Keratinocyte (primary cell): ENCODE measurements around the gene PXDN. TPM values are rescaled to one million over a fixed set of nuclear protein-coding genes. Genes with fewer than 3 reads are reported as not detected.

Source experiments
- DNase-seq: peaks from one replicate; pipeline ENCODE4 v3.0.0-alpha.2; 2011; ENCODE audit warnings: low read depth, missing footprints, low spot score
- FAIRE-seq: peaks from 2 replicates; lab custom pipeline; 2011; peaks lifted over from hg19 to GRCh38; lab: Jason Lieb, UNC
- H2AFZ ChIP-seq: 2 replicates; pipeline ENCODE4 v1.6.0; 2012; ENCODE audit warnings: low read length, control low read depth, inconsistent platforms; ENCODE audit not compliant: control insufficient read depth
- H3K27ac ChIP-seq: 2 replicates; pipeline ENCODE4 v1.5.1; 2011; ENCODE audit warnings: low read length; ENCODE audit not compliant: control insufficient read depth, insufficient read depth
- H3K27me3 ChIP-seq: 3 replicates; pipeline ENCODE4 v1.6.0; 2011; ENCODE audit warnings: low read length; ENCODE audit not compliant: control insufficient read depth, insufficient read depth; ENCODE audit errors: extremely low read depth
- H3K36me3 ChIP-seq, 2 experiments: 2 replicates in 1 of 2; 3 replicates in 1 of 2; pipeline ENCODE4 v1.5.1; 2011; ENCODE audit warnings: low read length in 2 of 2, mild to moderate bottlenecking in 1 of 2; ENCODE audit not compliant: control insufficient read depth in 2 of 2, insufficient read depth in 2 of 2; ENCODE audit errors: extremely low read depth in 1 of 2
- H3K4me1 ChIP-seq: 3 replicates; pipeline ENCODE4 v1.5.1; 2011; ENCODE audit warnings: low read length; ENCODE audit not compliant: control insufficient read depth, insufficient read depth; ENCODE audit errors: extremely low read depth
- H3K4me2 ChIP-seq: 3 replicates; pipeline ENCODE4 v1.6.0; 2011; ENCODE audit warnings: low read depth, low read length; ENCODE audit not compliant: control insufficient read depth, insufficient read depth; ENCODE audit errors: extremely low read depth
- H3K4me3 ChIP-seq, 3 experiments: fragments of 200-600 bp in 1 of 3; sonication (generic) in 1 of 3; 2 replicates in 2 of 3; 3 replicates in 1 of 3; pipeline ENCODE4 v1.5.1; 2011 to 2016; ENCODE audit warnings: low read length in 3 of 3, mild to moderate bottlenecking in 3 of 3, control low read depth in 2 of 3, inconsistent platforms in 1 of 3, low read depth in 1 of 3, mixed read lengths in 1 of 3, mixed run types in 1 of 3, moderate library complexity in 1 of 3; ENCODE audit not compliant: control insufficient read depth in 2 of 3, insufficient read depth in 2 of 3; ENCODE audit errors: extremely low read depth in 1 of 3
- H3K79me2 ChIP-seq: 2 replicates; pipeline ENCODE4 v1.6.0; 2012; ENCODE audit warnings: low read length; ENCODE audit not compliant: control insufficient read depth, insufficient read depth
- H3K9ac ChIP-seq: 3 replicates; pipeline ENCODE4 v1.6.0; 2011; ENCODE audit warnings: low read length; ENCODE audit not compliant: control insufficient read depth, insufficient read depth; ENCODE audit errors: extremely low read depth
- H3K9me1 ChIP-seq: 3 replicates; pipeline ENCODE4 v1.6.0; 2011; ENCODE audit warnings: low read length; ENCODE audit not compliant: control insufficient read depth, insufficient read depth; ENCODE audit errors: extremely low read depth
- H3K9me3 ChIP-seq: 2 replicates; pipeline ENCODE4 v1.5.1; 2012; ENCODE audit warnings: low read depth, low read length; ENCODE audit not compliant: control insufficient read depth
- H4K20me1 ChIP-seq: 3 replicates; pipeline ENCODE4 v1.6.0; 2011; ENCODE audit warnings: low read length; ENCODE audit not compliant: control insufficient read depth, insufficient read depth; ENCODE audit errors: extremely low read depth
- CTCF ChIP-seq, 3 experiments: IDR thresholded peaks in 1 of 3; conservative IDR thresholded peaks in 1 of 3; optimal IDR thresholded peaks in 1 of 3; 2 replicates in 2 of 3; 3 replicates in 1 of 3; pipeline versions ENCODE3 to v1.5.1; 2011; ENCODE audit warnings: low read length in 3 of 3, mild to moderate bottlenecking in 3 of 3, moderate library complexity in 2 of 3, control low read depth in 1 of 3, inconsistent platforms in 1 of 3; ENCODE audit not compliant: insufficient read depth in 2 of 3; ENCODE audit errors: extremely low read depth in 1 of 3
- EZH2 ChIP-seq: IDR thresholded peaks from one replicate; pipeline ENCODE4 v1.6.1; 2012; ENCODE audit warnings: inconsistent platforms, mild to moderate bottlenecking, low read length, moderate library complexity
- dilution Hi-C: fragments of 300-500 bp; cut with MboI; formaldehyde crosslinking; loops from one replicate; pipeline ENCODE4 v1.7.0; 2020; ENCODE audit warnings: low sequenced_read_pairs; ENCODE audit not compliant: extremely low pct_ligation_motif_present
- polyA plus RNA-seq, 5 experiments: library from polyadenylated mRNA; depleted of rRNA in 3 of 5; stranded (reverse) in 3 of 5; stranded (forward) in 1 of 5; unstranded in 1 of 5; fragments of >200 nt; gene quantifications; 1 replicate in 1 of 5; 2 replicates in 3 of 5; 3 replicates in 1 of 5; pipeline versions ENCODE4 v1.2.1 to v1.2.3, GENCODE V29; 2011 to 2012; ENCODE audit warnings: missing spikeins in 2 of 5, low read depth in 1 of 5, low replicate concordance in 1 of 5

PXDN gene
- polyA plus RNA-seq, 1 donor (not counting 4 experiments of a cell fraction or from before 2014, with no cell fraction given), result 36.7 TPM

DNA sequence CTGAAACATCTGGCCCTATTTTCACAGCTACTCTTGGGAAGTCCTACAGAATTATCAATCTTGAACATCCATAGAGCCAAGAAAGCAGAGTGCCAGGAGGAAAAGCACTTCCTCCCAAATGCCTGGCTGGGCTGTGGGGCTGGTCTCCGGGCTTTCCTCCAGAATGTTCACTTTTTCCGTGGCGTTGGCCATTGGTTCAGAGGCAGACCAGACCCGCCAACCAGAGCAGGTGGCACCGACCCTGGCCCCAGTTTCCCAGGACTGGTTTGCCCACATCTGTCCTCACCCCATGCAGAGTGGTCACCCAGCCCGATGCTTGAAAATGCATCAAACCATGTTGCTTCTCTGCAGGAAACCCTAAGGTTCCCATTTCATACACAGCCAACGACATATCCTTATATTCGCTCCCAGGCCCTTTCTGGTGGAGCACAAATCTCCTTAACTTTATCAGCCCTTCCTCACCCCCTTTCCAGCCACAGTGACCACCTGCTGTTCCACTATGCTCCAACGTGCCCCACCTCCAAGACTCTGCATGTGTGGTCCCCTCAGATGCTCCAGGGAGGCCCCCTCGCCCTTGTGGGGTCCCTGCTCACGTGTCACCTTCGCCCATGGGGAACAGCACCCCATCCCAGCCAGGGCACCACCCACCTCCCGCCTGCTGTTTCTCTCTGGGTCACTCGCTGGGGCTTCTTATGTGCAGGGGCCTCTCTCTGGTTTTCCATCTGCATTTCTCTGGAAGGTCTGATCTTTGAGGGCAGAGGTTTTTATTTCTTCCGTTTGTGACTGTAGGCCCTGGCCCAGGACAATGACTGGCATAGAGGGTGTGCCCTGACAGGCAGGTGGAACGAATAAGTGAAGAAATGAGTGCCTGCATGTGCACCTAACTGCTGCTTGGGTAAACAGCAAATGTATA is 92.9 kb downstream of the PXDN start:
- Histone ChIP-seq H3K9me3 (no peaks in the 10 kb centered on the region), H4K20me1 (no peaks in the 10 kb centered on the region), H3K79me2 (no peaks in the 10 kb centered on the region), H3K9ac (no peak overlapping the region), H3K4me2 (no peak overlapping the region), H3K9me1 (no peaks in the 10 kb centered on the region), H3K27me3 (no peaks in the 10 kb centered on the region), H3K36me3 (peaks cover 6% of the 10 kb centered on the region in 2 experiments), H3K4me3 (no peak overlapping the region), H3K27ac (no peak overlapping the region), H2AFZ (no peak overlapping the region), H3K4me1 (peaks cover 24% of the 10 kb centered on the region)
- TF ChIP-seq CTCF (optimal IDR thresholded peaks at IDR 0.05 in 1 of 3, IDR thresholded peaks at IDR 0.05 in 1 of 3, conservative IDR thresholded peaks at IDR 0.05 in 1 of 3; ENCODE audit: extremely low read depth in 1 of 3, insufficient read depth in 2 of 3, low read length in 3 of 3) (no peak), EZH2 (no peak)
- DNase-seq (no peak), FAIRE-seq (no peak)
- dilution Hi-C loops, result no loop called here

DNA sequence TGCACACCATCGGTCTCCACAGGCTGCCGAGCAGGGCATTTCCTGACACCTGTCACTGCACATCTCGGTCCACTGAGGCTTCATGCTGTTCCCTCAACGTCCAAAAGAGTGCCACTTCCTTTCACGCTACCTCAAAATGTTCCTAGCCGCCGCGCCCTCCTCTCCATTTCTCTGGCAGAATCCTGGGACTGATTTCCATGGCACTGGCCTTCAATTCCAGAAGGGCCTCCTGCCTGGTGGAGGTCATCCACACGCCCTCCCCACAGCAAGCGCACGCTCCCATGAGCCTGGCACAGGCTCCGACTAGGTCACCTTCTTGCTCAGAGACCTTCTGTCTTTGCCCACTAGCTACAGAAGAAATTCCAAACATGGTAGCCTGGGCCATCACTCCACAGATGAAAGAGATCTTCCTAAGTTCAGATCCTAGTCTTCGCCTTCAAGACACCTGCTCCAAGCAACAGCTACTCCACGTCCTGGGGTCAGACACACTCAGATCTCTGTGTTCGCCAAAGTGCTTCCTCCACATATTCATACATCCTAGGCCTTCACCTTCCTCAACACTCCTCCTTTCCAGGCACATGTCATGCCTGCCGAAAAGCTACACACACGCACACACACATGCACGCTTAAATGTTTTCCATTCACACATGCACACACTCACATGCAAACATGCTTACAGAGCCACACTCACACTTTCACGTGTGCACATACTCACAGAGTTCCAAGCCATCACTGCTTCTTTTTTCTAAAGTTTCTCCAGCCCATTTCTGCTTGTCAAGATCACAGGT is 94.0 kb downstream of the PXDN start:
- no peaks in the 10 kb centered on the region for H3K27me3 ChIP-seq
- FAIRE-seq, result no peak
- dilution Hi-C loops, result no loop called here
- H3K9me1 ChIP-seq, result no peaks in the 10 kb centered on the region
- no peaks in the 10 kb centered on the region for H4K20me1 ChIP-seq
- no peaks in the 10 kb centered on the region for H3K79me2 ChIP-seq
- H3K4me2 ChIP-seq, result no peak overlapping the region
- DNase-seq, result no peak
- H2AFZ ChIP-seq, result no peak overlapping the region
- no peak overlapping the region for H3K9ac ChIP-seq
- no peak overlapping the region for H3K4me3 ChIP-seq
- H3K9me3 ChIP-seq, result no peaks in the 10 kb centered on the region
- TF ChIP-seq CTCF (optimal IDR thresholded peaks at IDR 0.05 in 1 of 3, IDR thresholded peaks at IDR 0.05 in 1 of 3, conservative IDR thresholded peaks at IDR 0.05 in 1 of 3; ENCODE audit: extremely low read depth in 1 of 3, insufficient read depth in 2 of 3, low read length in 3 of 3) (no peak), EZH2 (no peak)
- no peak overlapping the region for H3K27ac ChIP-seq
- H3K36me3 ChIP-seq, result peaks cover 6% of the 10 kb centered on the region in 2 experiments
- H3K4me1 ChIP-seq, result peaks cover 24% of the 10 kb centered on the region
